Raji (cell line): ENCODE measurements around the gene IFT122.

ENCODE experiments used
- POLR2A ChIP-seq: IDR thresholded peaks from 2 replicates; pipeline ENCODE4 v1.6.1; 2011; ENCODE audit warnings: low read depth, low read length, control low read depth; ENCODE audit not compliant: insufficient read depth

IFT122 gene

DNA sequence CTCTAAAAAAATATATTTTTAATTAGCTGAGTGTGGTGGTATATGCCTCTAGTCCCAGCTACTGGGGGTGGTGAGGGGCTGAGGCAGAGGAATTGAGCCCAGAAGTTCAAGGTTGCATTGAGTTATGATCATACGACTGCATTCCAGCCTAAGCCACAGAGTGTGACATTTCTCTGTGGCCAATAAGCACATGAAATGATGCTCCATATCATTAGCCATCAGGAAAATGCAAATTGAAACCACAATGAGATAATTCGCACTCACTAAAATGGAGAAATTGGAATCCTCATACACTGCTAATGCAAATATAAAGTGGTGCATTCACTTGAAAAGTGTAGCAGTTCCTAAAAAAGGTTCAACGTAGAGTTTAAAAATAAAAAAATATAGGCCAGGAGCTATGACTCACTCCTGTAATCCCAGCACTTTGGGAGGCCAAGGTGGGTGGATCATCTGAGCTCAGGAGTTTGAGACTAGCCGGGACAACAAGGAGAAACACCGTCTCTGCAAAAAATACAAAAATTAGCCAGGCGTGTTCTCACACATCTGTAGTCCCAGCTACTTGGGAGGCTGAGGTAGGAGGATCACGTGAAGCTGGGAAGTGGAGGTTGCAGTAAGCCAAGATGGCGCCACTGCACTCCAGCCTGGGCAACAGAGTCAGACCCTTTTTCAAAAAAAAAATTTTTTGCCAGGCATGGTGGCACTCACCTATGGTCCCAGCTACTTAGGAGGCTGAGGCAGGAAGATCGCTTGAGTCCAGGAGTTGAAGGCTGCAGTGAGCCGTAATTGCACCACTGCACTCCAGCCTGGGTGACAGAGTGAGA, 35.2 kb downstream of the IFT122 start:
- TF ChIP-seq POLR2A, result no peak

DNA sequence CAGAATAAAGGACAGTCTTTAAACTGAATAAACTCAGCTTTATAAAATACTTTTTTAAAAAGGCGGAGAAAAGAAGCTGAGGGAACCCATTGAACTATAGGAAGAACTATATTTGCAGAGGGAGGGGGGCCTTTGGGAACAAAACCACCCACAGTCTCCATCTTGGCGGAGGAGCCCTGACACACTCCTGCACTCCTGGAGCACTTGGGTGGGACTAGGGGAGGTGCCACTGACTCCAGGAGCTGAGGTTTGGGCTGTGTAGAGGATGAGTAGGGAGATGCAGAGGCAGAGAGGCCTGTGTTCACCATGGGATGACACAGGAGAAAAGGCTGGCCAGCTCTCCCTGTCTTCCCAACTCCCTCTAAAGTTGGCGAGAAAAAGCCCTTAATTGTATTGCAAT, 35.8 kb downstream of the IFT122 start:
- no peak for TF ChIP-seq POLR2A

DNA sequence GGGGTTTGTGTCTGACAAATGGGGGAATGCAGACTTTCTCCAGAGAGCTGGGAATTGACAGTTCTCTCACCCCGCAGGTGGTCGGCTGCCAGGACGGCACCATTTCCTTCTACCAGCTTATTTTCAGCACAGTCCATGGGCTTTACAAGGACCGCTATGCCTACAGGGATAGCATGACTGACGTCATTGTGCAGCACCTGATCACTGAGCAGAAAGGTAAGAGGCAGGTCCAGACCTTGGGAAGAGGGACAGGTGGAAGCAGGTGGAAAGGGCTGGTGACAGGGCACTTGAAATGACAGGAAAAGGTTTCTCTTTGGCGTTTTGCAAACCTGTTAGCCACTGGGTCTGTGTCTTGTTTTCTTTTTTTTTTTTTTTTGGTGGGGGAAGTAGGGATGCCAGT, 36.6 kb downstream of the IFT122 start:
- TF ChIP-seq POLR2A, result no peak

DNA sequence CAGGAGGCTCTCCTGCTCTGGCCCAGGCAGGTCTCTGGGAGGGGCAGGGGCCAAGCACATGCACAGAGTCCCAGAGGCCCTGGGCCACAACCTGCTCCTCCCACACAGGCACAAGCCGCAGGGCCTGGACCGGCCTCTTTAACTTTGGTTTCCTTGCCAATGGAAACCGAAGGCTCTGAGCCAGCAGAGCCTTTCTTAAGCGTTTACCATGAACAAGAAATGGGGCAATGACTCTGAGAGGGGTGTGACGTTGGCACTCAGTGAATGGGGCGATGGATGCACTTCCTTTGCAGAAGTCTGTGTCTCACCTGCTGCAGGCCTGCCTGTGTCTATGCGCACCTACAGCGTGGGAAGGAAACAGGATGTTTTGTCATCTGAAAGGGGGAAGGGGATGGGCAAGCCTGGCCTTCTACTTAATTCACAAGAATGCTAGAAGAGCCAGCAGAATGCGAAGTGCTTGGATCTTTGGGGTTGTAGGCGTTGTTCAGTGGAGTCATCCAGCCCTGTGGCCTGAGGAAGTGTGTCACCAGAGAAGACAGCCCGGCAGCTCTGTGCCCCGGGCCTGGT, 41.8 kb downstream of the IFT122 start:
- no peak for TF ChIP-seq POLR2A

DNA sequence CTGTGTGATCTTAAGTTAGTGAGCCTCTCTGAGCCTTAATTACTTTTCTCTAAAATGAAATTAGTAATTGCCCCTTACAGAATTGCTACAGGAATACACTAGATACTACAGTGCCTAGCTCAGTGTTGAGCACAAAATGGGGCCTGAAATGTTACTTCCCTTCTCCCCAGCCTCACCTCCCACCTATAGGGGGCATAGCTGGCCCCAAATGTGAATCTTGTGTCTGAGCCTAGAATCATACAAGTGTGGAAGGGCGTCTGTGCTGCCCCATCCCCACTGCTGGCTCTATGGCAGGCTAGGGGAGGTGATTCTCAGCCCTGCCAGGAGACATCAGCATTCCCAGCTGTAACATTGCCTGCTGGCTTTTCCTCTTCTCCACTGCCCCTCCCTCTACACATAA, 42.7 kb downstream of the IFT122 start:
- no peak for TF ChIP-seq POLR2A

DNA sequence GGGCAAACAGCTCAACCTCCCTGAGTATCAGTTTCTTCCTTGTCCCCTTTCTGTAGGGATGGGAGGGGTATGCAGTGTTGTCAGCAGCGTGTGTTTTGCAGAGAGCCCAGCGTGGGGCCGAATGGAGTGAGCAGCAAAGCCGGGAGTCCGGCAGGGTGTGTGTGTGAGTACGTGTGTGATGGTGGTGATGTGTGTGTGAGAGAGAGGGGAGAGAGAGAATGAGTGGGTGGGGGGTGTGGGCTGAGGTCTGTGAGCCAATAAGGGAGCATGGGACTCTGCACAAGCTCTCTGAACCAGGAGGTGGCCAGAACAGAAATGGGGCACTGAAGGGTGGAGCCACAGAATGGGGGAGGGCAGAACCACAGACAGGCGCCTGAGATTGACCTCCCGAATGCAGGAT, 43.8 kb downstream of the IFT122 start:
- no peak for TF ChIP-seq POLR2A

DNA sequence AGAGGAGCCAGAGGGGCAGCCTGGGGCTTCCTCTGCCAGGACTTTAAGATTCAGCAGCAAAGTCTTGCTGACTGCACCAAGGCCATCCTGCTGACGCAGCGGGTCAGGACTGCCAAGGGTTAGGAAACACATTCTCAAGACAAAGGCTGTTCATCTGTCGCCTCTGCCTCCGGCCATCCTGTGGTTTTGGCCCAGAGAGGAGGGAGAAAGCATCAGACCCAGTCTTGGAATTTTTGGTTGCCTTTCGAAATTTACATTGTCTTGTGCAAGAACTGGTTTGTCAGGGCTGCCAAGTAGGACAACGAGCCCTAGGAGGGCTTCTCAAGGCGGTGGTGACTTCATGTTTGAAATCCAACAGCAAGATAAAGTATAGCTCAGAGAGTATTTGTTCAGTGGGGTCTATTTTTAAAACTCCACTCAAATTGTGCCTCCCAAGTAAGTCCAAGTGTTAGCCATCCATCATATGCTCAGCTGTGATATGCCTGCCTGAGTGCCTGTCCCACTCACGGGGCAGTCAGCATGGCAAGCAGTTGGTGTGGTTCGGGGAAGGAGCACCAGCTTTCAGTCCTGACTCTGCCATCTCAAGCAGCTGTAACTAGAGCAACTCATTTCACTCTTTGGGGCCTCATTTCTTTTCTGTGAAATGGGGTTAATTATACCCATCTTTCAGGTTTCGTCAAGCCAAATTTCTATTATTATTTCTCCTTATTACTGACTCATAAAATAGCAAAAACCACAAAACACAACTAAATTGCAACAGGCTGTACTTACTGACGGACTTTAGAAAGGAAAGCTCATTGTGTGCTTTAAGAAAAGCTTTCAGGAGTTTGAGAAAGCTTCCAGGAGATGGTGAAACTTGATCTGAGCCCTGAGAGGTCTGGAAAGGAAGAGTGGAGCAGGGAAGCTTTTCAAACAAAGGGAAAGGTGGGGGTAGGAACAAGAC, 46.0 kb downstream of the IFT122 start:
- no peak for TF ChIP-seq POLR2A

DNA sequence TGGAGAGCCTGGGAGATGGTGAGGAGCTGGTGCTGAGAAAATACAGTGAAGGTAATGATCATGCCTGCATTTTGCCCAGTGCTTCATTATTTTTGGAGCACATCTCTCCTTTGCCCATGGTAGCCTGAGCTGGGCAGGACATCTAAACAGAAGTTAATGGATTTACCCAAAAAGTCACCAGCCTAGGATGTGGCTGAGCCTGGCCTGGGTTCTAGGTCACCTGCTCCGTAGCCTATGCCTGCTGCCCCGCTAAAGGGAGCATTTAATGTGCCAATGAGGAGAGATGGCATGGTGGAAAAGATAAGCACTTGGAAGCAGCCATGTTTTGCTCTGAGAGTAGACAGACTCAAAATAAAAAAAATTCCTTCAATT, 46.6 kb downstream of the IFT122 start:
- no peak for TF ChIP-seq POLR2A

DNA sequence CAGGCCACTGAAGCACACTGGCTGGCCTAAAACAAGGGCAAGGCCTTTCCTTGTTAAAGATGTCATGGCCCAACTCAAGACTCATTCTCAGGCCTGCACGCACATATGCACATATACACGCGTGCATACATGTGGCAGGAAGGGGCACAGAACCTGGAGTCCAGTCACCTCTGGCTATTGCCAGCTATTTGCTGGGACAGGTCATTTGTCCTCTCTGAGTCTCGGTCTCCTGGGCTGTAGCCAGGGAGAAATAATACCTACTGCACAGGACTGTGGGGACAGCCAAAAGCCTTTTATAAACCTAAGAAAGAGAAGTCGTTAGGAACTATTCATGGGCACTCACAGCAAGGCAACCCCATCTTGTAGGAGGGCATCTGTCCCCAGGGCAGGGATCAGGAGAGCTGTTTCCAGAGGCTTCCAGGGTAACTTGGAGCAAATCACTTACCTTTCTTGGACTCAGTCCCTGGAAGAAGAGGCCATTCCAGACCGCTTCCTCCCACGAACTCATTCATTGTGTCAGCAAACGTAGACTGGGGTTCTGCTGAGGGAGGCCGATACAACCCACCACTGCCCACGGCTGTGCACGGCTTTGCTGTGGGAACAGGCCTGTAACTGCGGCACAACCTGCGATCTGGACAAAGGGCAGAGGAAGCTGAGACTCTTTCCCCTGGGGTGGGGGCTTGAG, 47.3 kb downstream of the IFT122 start:
- no peak for TF ChIP-seq POLR2A

DNA sequence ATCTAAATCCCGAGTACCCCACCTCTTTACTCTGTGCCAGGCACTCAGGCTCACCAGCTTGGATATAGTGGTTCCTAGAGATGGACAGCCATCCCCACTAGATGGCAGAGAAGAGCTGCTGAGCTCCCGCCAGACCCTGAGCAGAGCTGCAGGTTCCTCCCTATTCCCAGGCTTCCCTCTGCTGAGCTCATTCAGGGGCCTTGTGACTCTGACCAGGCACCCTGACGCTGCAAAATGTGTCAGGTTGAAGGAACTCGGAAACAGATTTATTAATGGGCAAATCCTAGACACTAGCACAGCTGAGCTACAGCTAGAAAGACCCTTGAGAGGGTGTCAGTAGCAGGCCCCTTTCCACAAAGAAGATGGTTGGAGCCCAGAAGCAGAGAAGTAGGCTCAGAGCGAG, 50.2 kb downstream of the IFT122 start:
- no peak for TF ChIP-seq POLR2A

DNA sequence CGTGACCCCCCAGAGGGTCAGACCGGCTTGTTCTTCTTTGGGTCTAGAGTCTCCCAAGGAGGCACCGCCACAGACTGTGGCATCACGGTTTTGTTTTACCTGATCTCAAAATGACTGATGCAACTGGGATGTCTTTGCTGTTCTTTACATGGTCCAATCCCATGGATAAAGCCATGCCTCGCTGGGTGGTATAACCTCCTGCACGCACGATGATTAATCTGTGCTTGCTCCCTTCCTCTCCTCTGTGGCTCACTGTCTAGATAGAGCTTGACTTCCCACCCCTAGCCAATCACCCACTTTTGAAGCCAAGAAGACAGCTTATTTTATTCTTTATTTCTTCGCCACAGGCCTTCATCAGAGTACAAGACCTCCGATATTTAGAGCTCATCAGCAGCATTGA, 51.8 kb downstream of the IFT122 start:
- no peak for TF ChIP-seq POLR2A

DNA sequence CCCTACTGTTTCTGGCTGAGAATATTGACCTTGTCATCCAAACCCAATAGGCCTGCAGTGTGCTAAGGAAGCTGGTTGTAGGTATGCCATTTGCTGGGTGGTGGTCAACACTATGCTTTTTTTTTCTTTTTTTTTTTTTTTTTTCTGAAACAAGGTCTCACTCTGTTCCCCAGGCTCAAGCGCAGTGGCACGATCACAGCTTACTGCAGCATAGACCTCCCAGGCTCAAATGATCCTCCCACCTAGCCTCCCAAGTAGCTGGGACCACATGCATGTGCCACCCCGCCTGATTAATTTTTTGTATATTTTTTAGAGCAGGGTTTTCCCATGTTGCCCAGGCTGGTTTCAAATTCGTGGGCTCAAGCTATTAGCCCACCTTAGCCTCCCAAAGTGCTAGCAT, 52.7 kb downstream of the IFT122 start:
- no peak for TF ChIP-seq POLR2A

DNA sequence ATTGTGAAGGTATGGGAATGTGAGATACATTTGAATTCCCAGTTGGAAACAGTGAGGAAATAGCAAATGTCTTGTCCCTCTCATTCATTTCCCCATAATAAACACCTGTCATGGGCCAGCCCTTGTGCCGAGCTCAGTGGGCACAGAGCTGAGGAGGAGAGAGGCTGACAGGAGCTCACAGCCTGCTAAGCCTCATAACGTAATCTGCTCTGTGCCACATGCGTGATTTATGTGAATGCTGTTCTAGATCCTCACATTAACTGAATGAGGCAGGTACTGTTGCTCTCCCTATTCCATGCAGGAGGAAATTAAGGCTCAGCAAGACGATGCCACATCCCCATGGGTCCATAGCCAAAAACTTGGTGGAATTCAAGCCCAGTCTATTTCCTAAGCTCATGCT, 53.2 kb downstream of the IFT122 start:
- TF ChIP-seq POLR2A, result no peak

DNA sequence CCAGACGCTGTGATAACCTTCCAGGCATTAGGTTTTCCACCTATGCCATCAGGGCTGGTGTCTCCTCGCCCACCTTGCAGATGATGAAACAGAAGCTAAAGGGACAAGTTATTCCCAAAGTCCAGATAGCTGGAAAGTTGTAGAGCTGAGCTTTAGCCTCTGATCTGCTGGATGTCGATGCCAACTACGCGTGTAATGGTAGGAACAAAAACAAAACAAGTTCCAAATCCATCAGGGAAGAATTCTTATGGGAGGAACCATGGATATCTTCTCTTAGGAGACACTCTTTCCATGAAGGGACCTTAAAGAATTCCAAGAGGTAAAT, 60.3 kb downstream of the IFT122 start:
- TF ChIP-seq POLR2A, result no peak

DNA sequence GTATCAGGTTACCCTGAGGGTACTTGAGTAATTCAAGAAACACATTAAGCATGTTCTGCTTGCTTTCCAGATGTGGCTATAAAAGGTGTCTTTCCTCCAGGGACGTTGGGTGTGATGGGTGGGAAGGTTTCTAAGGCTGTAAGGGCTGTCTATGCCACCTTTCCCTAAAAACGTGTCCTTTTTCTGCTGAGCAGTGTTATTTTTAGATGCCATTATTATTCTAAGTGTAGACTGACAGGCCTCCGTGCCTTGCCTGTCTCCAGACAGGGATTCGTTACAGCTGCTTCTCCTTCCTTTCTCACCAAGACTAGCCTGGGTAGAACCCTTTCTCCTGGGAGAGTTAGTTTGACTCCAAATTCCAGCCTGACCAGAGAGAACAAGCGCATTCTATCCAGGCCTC, 61.6 kb downstream of the IFT122 start:
- no peak for TF ChIP-seq POLR2A
